Activated CD4-positive, alpha-beta T cell treated with anti-CD3 and anti-CD28 coated beads for 24 hours (primary cell): ENCODE measurements around the gene GABRG3.

Experiments
- DNase-seq, 2 donors: peaks; one replicate each; pipeline ENCODE4 v3.0.0-alpha.2; 2020; ENCODE audit warnings: low read depth in 2 of 2

Gene GABRG3

GRCh38 chr15:27464941-27465612 is 494.1 kb downstream of the GABRG3 start:
- no peak for DNase-seq

DNA sequence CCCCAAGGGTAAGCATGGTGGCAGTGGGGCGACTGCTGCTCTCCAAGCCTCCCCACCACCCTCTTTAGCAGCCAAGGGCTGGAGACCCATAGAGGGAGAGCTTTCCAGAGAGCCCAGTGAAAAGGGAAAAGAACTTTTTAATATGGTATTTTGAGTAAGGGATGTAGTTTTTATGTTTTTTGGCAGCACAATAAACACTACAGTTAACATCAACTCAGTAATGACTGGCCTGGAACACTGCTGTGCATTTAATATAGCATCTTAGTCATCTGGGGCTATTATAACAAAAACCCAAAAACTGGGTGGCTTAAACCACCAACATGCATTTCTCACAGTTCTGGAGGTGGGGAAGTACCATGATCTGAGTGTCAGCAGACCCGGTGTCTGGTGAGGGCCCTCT is 495.8 kb downstream of the GABRG3 start:
- DNase-seq, result no peak

DNA sequence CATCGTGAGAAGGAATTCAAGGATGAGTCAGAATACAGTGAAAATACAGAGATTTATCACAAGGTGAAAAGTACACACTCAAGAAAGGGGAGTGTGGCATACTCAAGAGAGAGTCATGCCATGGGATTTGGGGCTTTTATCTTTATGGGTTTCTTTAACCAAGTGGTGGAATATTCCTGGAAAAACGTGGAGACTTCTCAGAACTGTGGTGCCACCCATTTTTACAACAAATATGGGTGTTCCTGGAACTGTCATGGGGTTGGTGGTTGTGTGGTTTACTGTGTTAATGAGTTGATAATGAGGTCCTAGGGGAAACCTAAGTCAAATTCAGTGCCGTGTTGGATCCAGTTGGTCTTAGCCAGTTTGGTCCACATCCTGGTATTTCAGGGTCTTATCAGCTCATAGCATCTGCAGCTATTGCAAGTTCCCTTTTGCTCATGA is 497.2 kb downstream of the GABRG3 start:
- no peak for DNase-seq

DNA sequence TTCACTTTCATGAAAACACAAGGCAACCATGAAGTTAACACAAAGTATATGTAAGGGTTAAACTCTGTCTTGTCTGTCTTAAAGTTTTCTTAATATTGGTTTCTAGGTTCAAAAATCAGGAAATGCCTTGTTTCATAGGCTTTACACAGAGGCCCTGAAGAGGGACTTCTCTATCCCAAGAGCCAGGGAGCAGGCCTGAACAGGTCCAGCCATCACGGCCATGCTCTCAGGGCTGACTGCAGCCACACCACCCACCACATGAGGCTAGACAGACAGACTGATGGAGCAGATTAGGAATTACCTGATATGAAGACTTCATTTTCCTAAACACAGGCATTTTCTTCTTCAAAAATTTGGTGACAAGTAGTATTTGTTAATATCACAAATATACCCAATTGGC is 502.9 kb downstream of the GABRG3 start:
- no peak for DNase-seq

GRCh38 chr15:27475395-27475794 is 504.4 kb downstream of the GABRG3 start:
- no peak for DNase-seq

GRCh38 chr15:27479296-27480140 is 508.5 kb downstream of the GABRG3 start:
- DNase-seq, result no peak

DNA sequence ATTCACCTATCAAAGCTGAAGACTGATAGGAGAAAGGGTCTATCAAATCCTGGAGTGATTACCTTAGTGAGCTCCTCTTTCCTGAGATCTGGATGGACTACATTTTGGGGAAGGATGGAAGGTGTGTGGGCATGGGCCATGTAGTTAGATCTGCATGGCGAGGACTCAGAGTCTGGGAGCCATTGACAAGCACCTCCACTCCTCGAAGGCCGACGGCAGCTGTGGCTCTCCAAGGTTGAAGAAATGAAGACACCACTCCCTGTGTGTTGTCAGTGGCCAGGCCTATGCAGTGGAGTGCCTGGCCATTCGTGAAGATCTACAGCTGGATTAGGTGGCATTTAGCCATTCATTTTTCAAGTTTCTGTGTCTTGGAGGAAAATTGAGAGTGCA is 509.2 kb downstream of the GABRG3 start:
- DNase-seq, result no peak

GRCh38 chr15:27480642-27481041 is 509.7 kb downstream of the GABRG3 start:
- DNase-seq, result no peak

DNA sequence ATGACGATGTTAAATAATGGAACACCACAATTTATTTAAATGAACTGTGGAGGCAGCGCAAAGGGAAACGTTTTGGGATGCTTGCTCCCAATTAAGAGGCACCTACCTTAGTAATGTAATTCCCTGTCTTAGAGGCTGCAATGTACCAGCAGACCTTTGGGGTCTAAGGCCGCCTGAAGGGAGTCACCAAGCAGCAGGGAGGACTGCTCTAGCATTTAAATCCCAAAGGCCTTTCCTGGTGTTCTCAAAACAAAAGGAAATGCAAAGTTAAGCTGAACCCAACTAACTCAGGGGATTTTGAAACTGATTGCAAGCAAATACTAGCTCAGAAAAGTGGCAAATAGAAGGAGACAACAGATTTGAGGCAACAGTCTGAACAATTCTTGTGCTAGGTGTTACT is 510.8 kb downstream of the GABRG3 start:
- DNase-seq, result no peak

- no peak for DNase-seq
These were observed 511.3 kb downstream of the GABRG3 start for GRCh38 chr15:27482287-27482686.

- DNase-seq, result no peak
These were observed 512.1 kb downstream of the GABRG3 start for GRCh38 chr15:27483124-27483523.

DNA sequence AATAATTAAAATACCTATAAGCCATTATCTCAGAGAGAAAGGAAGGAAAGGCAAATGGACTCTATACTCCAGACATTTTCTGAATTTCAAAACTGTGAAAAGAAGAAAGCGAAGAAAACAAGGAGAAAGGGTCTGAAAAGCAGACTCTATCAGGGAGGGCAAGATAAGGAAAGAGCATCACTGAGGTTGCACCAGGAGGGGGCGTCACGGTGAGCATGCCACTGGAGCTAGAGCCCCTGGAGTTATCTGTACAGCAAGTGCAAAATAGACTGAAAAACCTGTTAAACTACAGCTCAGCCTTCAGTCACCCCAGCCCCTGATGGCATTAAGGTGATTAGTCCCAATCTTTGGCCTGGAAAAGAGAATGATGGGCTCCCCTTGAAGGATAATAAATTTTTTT is 514.3 kb downstream of the GABRG3 start:
- no peak for DNase-seq

- DNase-seq, result no peak
These were observed 515.1 kb downstream of the GABRG3 start for GRCh38 chr15:27486051-27486450.

- no peak for DNase-seq
These were observed 516.0 kb downstream of the GABRG3 start for GRCh38 chr15:27486683-27487647.

DNA sequence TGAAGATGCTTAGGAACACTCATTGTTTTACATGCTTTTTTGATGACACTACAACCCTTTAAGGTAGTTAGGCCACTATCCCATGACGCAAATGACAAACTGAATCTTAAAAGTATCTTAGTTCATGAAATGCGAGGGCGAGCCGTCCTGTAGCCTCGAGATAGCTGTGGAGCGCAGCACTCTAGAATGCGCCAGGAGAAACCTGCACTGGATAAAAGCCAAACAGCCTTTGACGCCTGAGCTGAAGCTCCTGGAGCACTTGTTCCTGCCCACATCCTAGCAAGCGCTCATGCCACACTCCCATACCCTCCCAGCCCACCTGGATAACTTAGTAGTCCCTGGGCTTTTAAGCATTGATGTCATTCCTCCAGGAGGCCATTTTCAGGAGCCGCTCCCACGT is 516.9 kb downstream of the GABRG3 start:
- DNase-seq, result no peak

GRCh38 chr15:27490867-27491595 is 520.0 kb downstream of the GABRG3 start:
- DNase-seq, result no peak

DNA sequence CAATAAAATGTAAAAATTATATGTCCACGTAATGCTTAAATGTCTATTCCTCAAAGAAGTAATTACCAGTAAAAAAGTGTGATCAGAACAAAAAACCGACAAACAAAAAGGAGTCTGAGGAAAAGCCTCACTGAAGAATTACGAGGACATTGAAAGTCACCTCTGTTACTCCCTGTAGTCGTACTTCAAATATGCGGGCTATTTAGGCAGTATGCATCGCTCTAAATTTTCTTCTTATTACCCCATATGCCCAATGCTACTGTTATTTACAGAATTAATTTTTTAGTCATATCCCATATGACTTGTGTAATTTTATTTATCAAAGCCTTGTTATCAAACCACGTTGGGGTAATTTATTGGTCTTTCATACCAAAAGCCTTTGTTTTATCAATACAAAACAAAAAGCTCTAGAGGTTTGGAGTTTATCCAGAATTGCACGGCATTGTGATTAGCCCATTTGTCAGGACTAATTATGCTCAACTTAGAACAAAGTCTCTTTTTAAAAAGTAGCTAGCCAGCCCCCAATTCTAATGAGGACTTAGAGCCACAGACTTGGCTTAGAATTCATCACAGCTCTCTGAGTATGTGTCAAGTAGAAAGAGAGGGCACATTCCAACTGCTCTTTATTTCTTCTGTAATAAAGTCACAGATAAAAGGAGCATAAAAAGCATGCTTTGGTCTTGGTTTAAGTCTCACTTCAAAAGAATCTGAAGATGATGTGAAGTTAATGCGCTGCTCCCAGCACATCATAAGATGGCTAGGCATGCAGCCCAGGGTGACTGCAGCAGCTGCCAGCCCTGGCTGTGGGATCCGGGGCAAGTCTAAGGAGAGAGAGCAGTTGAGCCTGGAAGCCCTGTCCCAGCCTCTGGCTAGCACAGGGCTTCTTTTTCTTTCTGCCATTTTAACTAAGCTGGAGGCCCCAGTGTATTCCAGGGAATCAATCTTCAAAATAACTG is 521.0 kb downstream of the GABRG3 start:
- DNase-seq, result no peak

DNA sequence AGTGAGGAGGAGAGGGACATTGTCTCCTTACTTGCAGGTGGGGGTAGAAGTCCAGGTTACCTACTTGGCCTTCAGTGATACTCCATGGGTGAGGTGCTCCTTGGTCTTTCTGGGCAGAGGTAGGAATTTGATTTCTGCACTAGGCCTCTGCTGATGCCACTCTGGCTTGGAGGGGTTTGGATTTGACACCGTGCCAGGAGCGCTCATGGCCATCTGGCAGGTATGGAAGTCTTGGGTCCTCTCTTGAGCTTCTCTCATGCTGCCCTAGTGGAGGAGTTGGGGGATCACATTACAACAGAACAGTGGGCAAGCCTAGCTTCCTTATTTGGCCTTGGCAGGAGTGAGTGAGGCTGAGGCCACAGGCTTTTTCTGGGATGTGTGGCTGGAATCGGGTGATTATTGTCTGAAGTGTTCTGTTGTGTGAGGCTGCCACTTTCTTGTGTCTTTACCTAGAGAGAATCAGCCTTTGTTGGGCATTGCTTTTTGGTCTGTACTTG is 525.0 kb downstream of the GABRG3 start:
- no peak for DNase-seq

- no peak for DNase-seq
These were observed 527.7 kb downstream of the GABRG3 start for GRCh38 chr15:27498700-27499099.

GRCh38 chr15:27499191-27499590 is 528.2 kb downstream of the GABRG3 start:
- DNase-seq, result no peak
